GM13977 (cell line): ENCODE results near the gene DDX49.

Experiments used
- DNase-seq: peaks from one replicate; pipeline ENCODE4 v3.0.0; 2012; ENCODE audit warnings: low spot score
- CTCF ChIP-seq: IDR thresholded peaks from 2 replicates; pipeline ENCODE4 v1.5.1; 2012; ENCODE audit warnings: mild to moderate bottlenecking, control low read depth; ENCODE audit not compliant: insufficient read depth; ENCODE audit errors: extremely low read depth, missing control alignments
- in situ Hi-C: fragments of 300-500 bp; cut with MboI; formaldehyde crosslinking; loops from one replicate; pipeline ENCODE4 v1.12.0; 2022; ENCODE audit warnings: low sequenced_read_pairs, low pct_unique_long_range_greater_than_20kb, mixed read lengths, inconsistent platforms; ENCODE audit not compliant: unreplicated experiment

The DDX49 gene

GRCh38 chr19:18924684-18925213, 5.2 kb downstream of the DDX49 start:
- in situ Hi-C loops: no loop called here
- no peak for DNase-seq
- TF ChIP-seq CTCF: no peak

GRCh38 chr19:18928018-18928805, 8.7 kb downstream of the DDX49 start:
- no peak for TF ChIP-seq CTCF
- DNase-seq: no peak
- in situ Hi-C loops: no loop called here

GRCh38 chr19:18929311-18929710, 9.8 kb downstream of the DDX49 start:
- no peak for TF ChIP-seq CTCF
- no peak for DNase-seq
- in situ Hi-C loops: no loop called here

GRCh38 chr19:18931316-18932162, 12.0 kb downstream of the DDX49 start:
- TF ChIP-seq CTCF: no peak
- DNase-seq: no peak
- in situ Hi-C loops: no loop called here

DNA sequence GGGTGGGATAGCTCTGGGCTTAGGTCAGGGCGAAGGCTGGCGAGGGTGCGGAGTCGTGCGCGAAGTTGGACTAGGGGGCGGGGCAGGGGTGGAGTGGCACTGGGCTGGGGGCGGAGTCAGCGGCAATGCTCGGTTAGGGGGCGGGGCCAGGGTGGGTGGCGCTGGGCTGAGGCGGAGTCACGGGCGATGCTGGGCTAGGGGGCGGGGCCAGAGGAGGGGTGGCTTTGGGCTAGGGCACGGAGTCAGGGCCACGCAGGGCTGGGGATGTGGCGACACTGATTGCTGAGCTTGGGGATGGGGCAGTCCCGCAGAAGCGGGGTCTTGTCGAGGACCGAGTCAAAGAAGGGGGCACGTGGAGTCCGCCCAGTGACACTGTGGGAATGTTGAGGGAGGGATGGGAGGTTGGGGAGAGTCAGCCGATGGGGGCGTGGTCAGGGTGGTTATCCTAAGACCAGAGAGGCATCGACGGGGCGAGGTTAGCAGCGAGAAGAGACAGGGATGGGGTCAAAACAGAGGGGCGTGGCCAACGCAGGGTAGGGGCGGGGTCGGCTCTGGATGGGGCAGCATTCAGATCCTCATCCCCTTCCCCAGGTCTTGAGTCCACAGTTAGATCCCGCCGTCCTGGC, 12.8 kb downstream of the DDX49 start:
- in situ Hi-C loops: no loop called here
- peak; percentile 94 for DNase-seq
- no peak for TF ChIP-seq CTCF

- in situ Hi-C loops: no loop called here
- TF ChIP-seq CTCF: no peak
Measured at GRCh38 chr19:18933297-18933696, 13.8 kb downstream of the DDX49 start.

More at GRCh38 chr19:18933297-18933696, 13.8 kb downstream of the DDX49 start:
- no peak for DNase-seq
